Type B pancreatic cell (in vitro differentiated cells): ENCODE measurements around the gene DHRS9. TPM values are rescaled to one million over a fixed set of nuclear protein-coding genes. Genes with fewer than 3 reads are reported as not detected.

ENCODE experiments used
- DNase-seq: peaks from one replicate; pipeline ENCODE4 v3.0.0; 2021; ENCODE audit warnings: mixed read lengths; ENCODE audit not compliant: unreplicated experiment; ENCODE audit errors: extremely low spot score
- H3K27ac Mint-ChIP-seq: 2 replicates; pipeline ENCODE4 v1.8.0; 2021; ENCODE audit warnings: mild to moderate bottlenecking, mixed read lengths
- H3K27me3 Mint-ChIP-seq: 2 replicates; pipeline ENCODE4 v1.8.0; 2021; ENCODE audit warnings: mixed read lengths
- H3K36me3 Mint-ChIP-seq: 2 replicates; pipeline ENCODE4 v1.8.0; 2021; ENCODE audit warnings: mixed read lengths
- H3K4me1 Mint-ChIP-seq: one replicate; pipeline ENCODE4 v1.8.0; 2021; ENCODE audit warnings: mixed read lengths; ENCODE audit not compliant: unreplicated experiment
- H3K4me3 Mint-ChIP-seq: 2 replicates; pipeline ENCODE4 v1.8.0; 2021; ENCODE audit warnings: mild to moderate bottlenecking, mixed read lengths
- H3K9me3 Mint-ChIP-seq: 2 replicates; pipeline ENCODE4 v1.8.0; 2021; ENCODE audit warnings: mixed read lengths
- total RNA-seq: library from RNA; stranded (reverse); gene quantifications from 2 replicates; pipeline ENCODE4 v1.2.1, GENCODE V29; 2021; ENCODE audit warnings: low replicate concordance
- TF ChIP-seq, protein P1 (sequence below): fragments of 200-600 bp; sonication (generic); conservative IDR thresholded peaks from 2 replicates; pipeline ENCODE4 v1.5.0; 2021; ENCODE audit warnings: antibody characterized with exemption, mild to moderate bottlenecking

DHRS9 gene
- total RNA-seq, 1 donor from 2014 or later: 0.75 TPM

DNA sequence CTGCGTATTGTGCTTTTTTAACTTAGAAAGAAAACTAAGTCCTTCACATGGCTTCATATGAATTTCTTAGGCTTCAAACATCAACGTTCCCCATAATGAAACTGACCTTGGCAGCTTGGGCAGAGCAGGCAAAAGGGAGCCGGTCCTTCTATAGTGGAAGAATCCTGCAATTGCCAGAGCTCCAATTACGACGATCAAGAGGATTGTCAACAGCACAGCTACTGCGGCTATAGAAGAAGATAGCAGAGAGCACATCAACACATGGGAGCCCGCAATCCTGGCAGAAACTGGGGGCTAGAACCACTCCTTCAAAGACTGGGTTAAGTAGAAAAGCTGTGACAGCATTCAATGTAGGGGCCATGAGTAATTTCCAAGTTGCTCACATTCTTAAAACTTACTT, 69.8 kb downstream of the DHRS9 start:
- H3K4me3 Mint-ChIP-seq: no peak overlapping the region
- H3K27me3 Mint-ChIP-seq: no peaks in the 10 kb centered on the region
- DNase-seq: no peak

DNA sequence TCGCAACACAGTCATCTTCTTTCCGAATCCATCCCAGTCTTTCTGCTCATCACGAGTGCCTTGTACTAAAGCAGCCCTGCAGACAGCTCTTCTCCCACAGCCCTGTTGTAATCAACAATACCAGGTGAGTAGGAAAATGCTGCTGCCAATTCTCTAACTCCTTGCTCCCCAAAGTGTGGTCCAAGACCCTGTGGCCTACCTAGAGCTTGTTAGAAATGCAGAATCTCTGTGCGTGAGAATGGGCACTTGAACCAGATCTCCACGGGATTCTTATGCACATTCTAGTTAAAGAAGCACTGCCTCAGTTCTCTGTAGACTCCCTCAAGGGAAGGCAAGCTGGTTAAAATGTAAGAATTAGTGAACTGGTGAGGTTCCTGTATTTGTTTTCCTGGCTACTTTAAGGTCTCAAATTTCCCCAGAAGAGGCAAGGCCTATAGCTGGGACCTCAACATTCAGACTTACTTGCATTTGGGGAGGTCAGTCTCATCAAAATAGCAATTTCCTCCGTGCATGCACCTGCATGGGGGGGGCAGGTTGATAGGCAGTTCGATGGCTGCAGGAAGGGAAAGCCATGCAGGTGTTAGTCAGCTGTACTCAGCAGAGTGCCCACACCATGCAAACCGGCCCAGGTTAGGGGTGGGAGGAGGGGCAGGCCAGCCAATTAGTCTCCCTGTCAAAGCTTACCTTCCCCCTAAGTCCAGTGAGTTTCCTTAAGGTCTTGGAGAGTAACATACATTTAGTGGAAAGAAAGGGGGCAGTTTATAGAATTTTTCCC, 70.8 kb downstream of the DHRS9 start:
- no peaks in the 10 kb centered on the region for H3K4me1 Mint-ChIP-seq
- H3K36me3 Mint-ChIP-seq: no peaks in the 10 kb centered on the region
- H3K9me3 Mint-ChIP-seq: no peaks in the 10 kb centered on the region
- H3K4me3 Mint-ChIP-seq: no peak overlapping the region
- DNase-seq: no peak
- TF ChIP-seq, protein P1, sequence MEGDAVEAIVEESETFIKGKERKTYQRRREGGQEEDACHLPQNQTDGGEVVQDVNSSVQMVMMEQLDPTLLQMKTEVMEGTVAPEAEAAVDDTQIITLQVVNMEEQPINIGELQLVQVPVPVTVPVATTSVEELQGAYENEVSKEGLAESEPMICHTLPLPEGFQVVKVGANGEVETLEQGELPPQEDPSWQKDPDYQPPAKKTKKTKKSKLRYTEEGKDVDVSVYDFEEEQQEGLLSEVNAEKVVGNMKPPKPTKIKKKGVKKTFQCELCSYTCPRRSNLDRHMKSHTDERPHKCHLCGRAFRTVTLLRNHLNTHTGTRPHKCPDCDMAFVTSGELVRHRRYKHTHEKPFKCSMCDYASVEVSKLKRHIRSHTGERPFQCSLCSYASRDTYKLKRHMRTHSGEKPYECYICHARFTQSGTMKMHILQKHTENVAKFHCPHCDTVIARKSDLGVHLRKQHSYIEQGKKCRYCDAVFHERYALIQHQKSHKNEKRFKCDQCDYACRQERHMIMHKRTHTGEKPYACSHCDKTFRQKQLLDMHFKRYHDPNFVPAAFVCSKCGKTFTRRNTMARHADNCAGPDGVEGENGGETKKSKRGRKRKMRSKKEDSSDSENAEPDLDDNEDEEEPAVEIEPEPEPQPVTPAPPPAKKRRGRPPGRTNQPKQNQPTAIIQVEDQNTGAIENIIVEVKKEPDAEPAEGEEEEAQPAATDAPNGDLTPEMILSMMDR: no peak
- no peaks in the 10 kb centered on the region for H3K27me3 Mint-ChIP-seq
- no peak overlapping the region for H3K27ac Mint-ChIP-seq

More for the DNA sequence above, 69.8 kb downstream of the DHRS9 start:
- H3K4me1 Mint-ChIP-seq: no peaks in the 10 kb centered on the region
- TF ChIP-seq, protein P1: no peak
- no peaks in the 10 kb centered on the region for H3K36me3 Mint-ChIP-seq
- H3K9me3 Mint-ChIP-seq: no peaks in the 10 kb centered on the region
- H3K27ac Mint-ChIP-seq: no peak overlapping the region

DNA sequence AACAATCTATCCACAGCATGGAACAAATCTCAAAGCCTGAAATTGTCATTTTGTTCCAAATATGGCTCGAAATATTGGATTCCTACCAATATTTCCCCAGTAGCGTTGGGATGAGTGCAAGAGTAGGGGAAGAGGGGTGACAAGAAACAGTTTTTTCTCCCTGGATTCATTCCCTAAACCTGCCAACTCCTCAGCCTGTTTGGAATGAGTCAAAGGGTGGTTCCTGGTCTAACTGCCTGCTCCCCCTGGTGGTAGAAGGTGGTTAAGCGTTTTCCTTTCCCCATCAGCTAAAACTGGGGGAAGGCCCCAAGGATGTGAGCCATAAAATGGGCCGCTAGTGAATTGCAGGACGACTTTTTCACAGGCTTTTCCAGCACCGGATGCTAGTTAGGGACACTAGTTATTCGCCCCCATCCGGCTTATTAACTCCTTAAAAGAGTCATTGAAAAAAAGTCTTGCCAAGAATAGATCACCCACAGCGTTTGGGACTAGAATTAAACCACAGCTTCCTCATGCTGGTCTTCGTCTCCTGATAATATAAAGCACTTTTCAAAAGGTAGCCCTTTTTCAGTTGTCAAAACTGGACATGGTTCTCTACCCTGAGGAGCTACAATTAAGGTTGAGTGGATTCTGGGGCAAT, 72.5 kb downstream of the DHRS9 start:
- Mint-ChIP-seq H3K27ac (no peak overlapping the region), H3K9me3 (no peaks in the 10 kb centered on the region), H3K4me1 (no peaks in the 10 kb centered on the region), H3K36me3 (no peaks in the 10 kb centered on the region), H3K27me3 (no peaks in the 10 kb centered on the region), H3K4me3 (no peak overlapping the region)
- TF ChIP-seq, protein P1: peak; percentile 85
- no peak for DNase-seq

DNA sequence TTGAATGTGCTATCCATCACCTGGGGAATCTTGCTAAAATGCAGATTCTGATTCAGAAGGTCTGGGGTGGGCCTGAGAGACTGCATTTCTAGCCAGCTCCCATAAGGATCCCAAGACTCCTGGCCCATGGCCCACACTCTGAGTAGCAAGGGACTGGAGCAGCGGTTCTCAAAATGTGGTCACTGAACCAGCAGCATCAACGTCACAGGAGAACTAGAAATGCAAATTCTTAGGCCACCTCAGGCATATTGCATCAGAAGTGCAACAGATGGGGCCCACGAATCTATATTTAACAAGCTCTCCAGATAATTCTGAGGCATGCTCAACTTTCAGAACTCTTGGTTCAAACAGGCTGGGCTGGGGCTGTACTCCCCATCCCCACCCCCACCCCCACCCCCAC, 74.6 kb downstream of the DHRS9 start:
- H3K4me3 Mint-ChIP-seq: no peak overlapping the region
- H3K4me1 Mint-ChIP-seq: no peaks in the 10 kb centered on the region
- no peaks in the 10 kb centered on the region for H3K9me3 Mint-ChIP-seq
- DNase-seq: no peak
- no peaks in the 10 kb centered on the region for H3K27me3 Mint-ChIP-seq
- H3K27ac Mint-ChIP-seq: no peak overlapping the region
- TF ChIP-seq, protein P1: no peak
- no peaks in the 10 kb centered on the region for H3K36me3 Mint-ChIP-seq

Other genes with a start within 250 kb of the DHRS9 start
- gene SPC25, start 179.1 kb upstream of the DHRS9 start, total RNA-seq: 8.2 and 25.2 TPM in 2 replicates
- 2.1 and 2.8 TPM in 2 replicates for gene G6PC2, start 168.3 kb upstream of the DHRS9 start, total RNA-seq
- gene ABCB11, start 38.2 kb upstream of the DHRS9 start, total RNA-seq: 0.24 TPM in 1 of 2 replicates, not detected in the other